ENCODE data around the gene FOXP1.

FOXP1 gene

GRCh38 chr3:71593106-71593505 lies 9.6 kb upstream of the FOXP1 start:
- H3K4me2 ChIP-seq (ENCODE audit: low read length), result no peak overlapping the region
- no peak overlapping the region for H3K27ac ChIP-seq
- no peaks in the 10 kb centered on the region for H3K9me3 ChIP-seq (ENCODE audit: control insufficient read depth, low read length)
- no peak overlapping the region for H3K4me3 ChIP-seq (ENCODE audit: low read depth, low read length)
- no peak overlapping the region for H2AFZ ChIP-seq
- no peaks in the 10 kb centered on the region for H3K4me1 ChIP-seq
- H3K79me2 ChIP-seq, result no peaks in the 10 kb centered on the region
- H3K36me3 ChIP-seq (ENCODE audit: control insufficient read depth, insufficient read depth, low read length), result no peaks in the 10 kb centered on the region
- no peak overlapping the region for H3K9ac ChIP-seq
- no peaks in the 10 kb centered on the region for H3K27me3 ChIP-seq (ENCODE audit: control insufficient read depth, insufficient read depth, low read length)
- TF ChIP-seq, protein P1, sequence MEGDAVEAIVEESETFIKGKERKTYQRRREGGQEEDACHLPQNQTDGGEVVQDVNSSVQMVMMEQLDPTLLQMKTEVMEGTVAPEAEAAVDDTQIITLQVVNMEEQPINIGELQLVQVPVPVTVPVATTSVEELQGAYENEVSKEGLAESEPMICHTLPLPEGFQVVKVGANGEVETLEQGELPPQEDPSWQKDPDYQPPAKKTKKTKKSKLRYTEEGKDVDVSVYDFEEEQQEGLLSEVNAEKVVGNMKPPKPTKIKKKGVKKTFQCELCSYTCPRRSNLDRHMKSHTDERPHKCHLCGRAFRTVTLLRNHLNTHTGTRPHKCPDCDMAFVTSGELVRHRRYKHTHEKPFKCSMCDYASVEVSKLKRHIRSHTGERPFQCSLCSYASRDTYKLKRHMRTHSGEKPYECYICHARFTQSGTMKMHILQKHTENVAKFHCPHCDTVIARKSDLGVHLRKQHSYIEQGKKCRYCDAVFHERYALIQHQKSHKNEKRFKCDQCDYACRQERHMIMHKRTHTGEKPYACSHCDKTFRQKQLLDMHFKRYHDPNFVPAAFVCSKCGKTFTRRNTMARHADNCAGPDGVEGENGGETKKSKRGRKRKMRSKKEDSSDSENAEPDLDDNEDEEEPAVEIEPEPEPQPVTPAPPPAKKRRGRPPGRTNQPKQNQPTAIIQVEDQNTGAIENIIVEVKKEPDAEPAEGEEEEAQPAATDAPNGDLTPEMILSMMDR (IDR thresholded peaks at IDR 0.05), result no peak

DNA sequence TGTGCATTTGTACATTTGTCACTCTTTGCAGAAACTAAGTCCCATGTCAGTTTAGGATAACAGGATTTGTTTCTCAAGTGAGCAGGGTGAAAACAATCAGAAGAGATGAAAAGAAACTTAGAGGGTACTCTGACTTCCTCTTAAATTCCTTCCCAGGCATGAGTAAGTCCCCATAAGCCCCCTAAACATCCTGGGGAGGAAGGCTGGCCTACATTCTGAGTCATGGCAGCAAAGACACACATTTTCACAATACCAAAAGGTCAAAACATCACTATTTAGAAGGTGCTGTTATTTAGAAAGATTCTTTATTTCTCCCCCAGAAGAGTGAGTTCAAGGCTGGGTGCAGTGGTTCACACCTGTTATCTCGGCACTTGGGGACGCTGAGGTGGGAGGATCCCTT lies 7.6 kb upstream of the FOXP1 start:
- no peaks in the 10 kb centered on the region for H3K9me3 ChIP-seq (ENCODE audit: control insufficient read depth, low read length)
- no peak overlapping the region for H3K9ac ChIP-seq
- H3K27me3 ChIP-seq (ENCODE audit: control insufficient read depth, insufficient read depth, low read length), result no peaks in the 10 kb centered on the region
- TF ChIP-seq, protein P1 (IDR thresholded peaks at IDR 0.05), result no peak
- H3K4me3 ChIP-seq (ENCODE audit: low read depth, low read length), result no peak overlapping the region
- H3K4me2 ChIP-seq (ENCODE audit: low read length), result no peak overlapping the region
- H2AFZ ChIP-seq, result no peak overlapping the region
- H3K4me1 ChIP-seq, result no peaks in the 10 kb centered on the region
- no peak overlapping the region for H3K27ac ChIP-seq
- H3K79me2 ChIP-seq, result no peaks in the 10 kb centered on the region
- no peaks in the 10 kb centered on the region for H3K36me3 ChIP-seq (ENCODE audit: control insufficient read depth, insufficient read depth, low read length)

- H3K4me3 ChIP-seq (ENCODE audit: low read depth, low read length), result no peak overlapping the region
- H3K36me3 ChIP-seq (ENCODE audit: control insufficient read depth, insufficient read depth, low read length), result no peaks in the 10 kb centered on the region
- no peak overlapping the region for H3K27ac ChIP-seq
- no peaks in the 10 kb centered on the region for H3K9me3 ChIP-seq (ENCODE audit: control insufficient read depth, low read length)
- no peak overlapping the region for H3K9ac ChIP-seq
- H3K79me2 ChIP-seq, result no peaks in the 10 kb centered on the region
- H3K4me2 ChIP-seq (ENCODE audit: low read length), result no peak overlapping the region
- H3K27me3 ChIP-seq (ENCODE audit: control insufficient read depth, insufficient read depth, low read length), result no peaks in the 10 kb centered on the region
- H3K4me1 ChIP-seq, result peaks cover 3% of the 10 kb centered on the region
- TF ChIP-seq, protein P1 (IDR thresholded peaks at IDR 0.05), result no peak
- H2AFZ ChIP-seq, result no peak overlapping the region
Measured at GRCh38 chr3:71589132-71589531, 5.6 kb upstream of the FOXP1 start.

DNA sequence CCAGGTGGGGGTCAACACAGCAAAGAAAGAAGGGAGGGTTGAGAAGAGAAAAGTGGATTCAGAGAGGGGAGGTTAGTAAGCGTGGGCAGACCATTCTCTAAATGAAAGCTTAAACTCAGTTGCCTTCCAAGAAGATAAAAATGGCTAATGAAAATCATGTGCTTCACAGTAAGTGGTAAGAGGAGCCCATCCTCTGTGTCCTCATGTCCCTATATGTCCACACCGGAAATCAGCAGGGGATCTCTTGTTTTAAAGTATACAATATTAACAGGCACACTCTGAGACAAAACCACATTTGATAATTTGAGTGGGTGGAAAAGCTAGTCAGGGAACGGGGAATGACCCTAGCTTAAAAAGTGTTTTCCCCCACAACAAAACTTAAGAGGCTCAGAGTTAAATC lies 4.4 kb upstream of the FOXP1 start:
- Histone ChIP-seq H3K9me3 (ENCODE audit: control insufficient read depth, low read length) (no peaks in the 10 kb centered on the region), H3K79me2 (no peaks in the 10 kb centered on the region), H3K4me3 (ENCODE audit: low read depth, low read length) (no peak overlapping the region), H3K4me2 (ENCODE audit: low read length) (no peak overlapping the region), H3K9ac (no peak overlapping the region), H3K27me3 (ENCODE audit: control insufficient read depth, insufficient read depth, low read length) (no peaks in the 10 kb centered on the region), H3K4me1 (peaks cover 3% of the 10 kb centered on the region), H3K36me3 (ENCODE audit: control insufficient read depth, insufficient read depth, low read length) (no peaks in the 10 kb centered on the region), H3K27ac (no peak overlapping the region), H2AFZ (no peak overlapping the region)
- TF ChIP-seq, protein P1 (IDR thresholded peaks at IDR 0.05), result no peak

DNA sequence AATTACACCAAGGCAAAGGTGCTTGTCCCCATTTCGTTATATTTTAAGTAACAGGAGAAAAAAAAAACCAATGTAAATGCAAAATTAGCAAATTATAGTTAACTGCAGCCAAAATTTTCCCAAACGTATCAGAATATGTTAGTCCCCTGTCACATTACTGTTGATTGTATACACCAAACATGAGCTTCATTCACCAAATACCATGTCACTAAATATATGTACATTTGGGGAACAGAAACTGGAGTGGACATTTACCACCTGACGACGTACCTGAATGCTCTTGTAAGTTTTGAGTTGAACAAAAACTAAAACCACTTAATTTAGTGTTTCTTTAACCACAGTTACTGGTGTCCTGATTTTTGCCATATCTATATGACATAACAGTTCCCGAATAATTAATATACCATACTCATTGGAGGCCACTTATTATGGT lies 3.3 kb upstream of the FOXP1 start:
- no peaks in the 10 kb centered on the region for H3K36me3 ChIP-seq (ENCODE audit: control insufficient read depth, insufficient read depth, low read length)
- TF ChIP-seq, protein P1 (IDR thresholded peaks at IDR 0.05), result no peak
- H3K79me2 ChIP-seq, result no peaks in the 10 kb centered on the region
- no peak overlapping the region for H3K27ac ChIP-seq
- H3K4me2 ChIP-seq (ENCODE audit: low read length), result no peak overlapping the region
- no peaks in the 10 kb centered on the region for H3K27me3 ChIP-seq (ENCODE audit: control insufficient read depth, insufficient read depth, low read length)
- H3K9me3 ChIP-seq (ENCODE audit: control insufficient read depth, low read length), result no peaks in the 10 kb centered on the region
- no peak overlapping the region for H2AFZ ChIP-seq
- no peak overlapping the region for H3K4me3 ChIP-seq (ENCODE audit: low read depth, low read length)
- H3K9ac ChIP-seq, result no peak overlapping the region
- peaks cover 3% of the 10 kb centered on the region for H3K4me1 ChIP-seq

Measured in parathyroid adenoma (tissue), 2 donors.